Caco-2 (cell line): Measurements from ENCODE around the gene SCUBE3. TPM values are rescaled to one million over a fixed set of nuclear protein-coding genes. Genes with fewer than 3 reads are reported as not detected.

Experiments used
- BruUV-seq: library from RNA; stranded (reverse); fragments of 400-500 nt; replicated peaks from 2 replicates; lab custom pipeline; 2021; lab: Mats Ljungman, UMichigan
- CTCF ChIA-PET: fragments of 300-600 bp; sonication (Branson Sonifier 250); formaldehyde crosslinking; loops from one replicate; lab custom pipeline; 2022; ENCODE audit warnings: antibody characterized with exemption; lab: Charles Lee
- POLR2A ChIA-PET: fragments of 300-600 bp; sonication (Branson Sonifier 250); formaldehyde crosslinking; loops from one replicate; lab custom pipeline; 2022; ENCODE audit warnings: antibody characterized with exemption; lab: Charles Lee
- DNase-seq, 2 experiments: peaks; one replicate each; pipeline versions ENCODE4 v3.0.0 to v3.0.0-alpha.2; 2020 to 2022
- H3K27me3 ChIP-seq: replicated peaks from 2 replicates; pipeline ENCODE4 v1.6.0; 2011; ENCODE audit warnings: low read length; ENCODE audit not compliant: control insufficient read depth, insufficient read depth
- H3K36me3 ChIP-seq: 2 replicates; pipeline ENCODE4 v1.5.1; 2011; ENCODE audit warnings: low read length; ENCODE audit not compliant: control insufficient read depth, insufficient read depth
- H3K4me1 ChIP-seq: fragments of 250-450 bp; sonication (Bioruptor Pico); 2 replicates; pipeline ENCODE4 v1.5.1; 2020; ENCODE audit warnings: mild to moderate bottlenecking
- H3K4me3 ChIP-seq: 2 replicates; pipeline ENCODE4 v1.5.1; 2011; ENCODE audit warnings: low read depth, mild to moderate bottlenecking, control low read depth, low read length
- H3K9me3 ChIP-seq: fragments of 250-450 bp; sonication (Bioruptor Pico); 2 replicates; pipeline ENCODE4 v1.5.1; 2020; ENCODE audit warnings: mild to moderate bottlenecking, moderate library complexity
- H3K27ac Mint-ChIP-seq: one replicate; pipeline ENCODE4 v1.8.0; 2022; ENCODE audit warnings: mixed read lengths; ENCODE audit not compliant: unreplicated experiment
- H3K27me3 Mint-ChIP-seq: one replicate; pipeline ENCODE4 v1.8.0; 2022; ENCODE audit warnings: mixed read lengths; ENCODE audit not compliant: insufficient read depth, unreplicated experiment
- H3K36me3 Mint-ChIP-seq: one replicate; pipeline ENCODE4 v1.8.0; 2022; ENCODE audit warnings: mild to moderate bottlenecking, mixed read lengths; ENCODE audit not compliant: insufficient read depth, unreplicated experiment
- H3K4me1 Mint-ChIP-seq: one replicate; pipeline ENCODE4 v1.8.0; 2022; ENCODE audit warnings: low read depth, mixed read lengths; ENCODE audit not compliant: unreplicated experiment
- H3K4me3 Mint-ChIP-seq: one replicate; pipeline ENCODE4 v1.8.0; 2022; ENCODE audit warnings: mild to moderate bottlenecking, moderate library complexity, mixed read lengths; ENCODE audit not compliant: unreplicated experiment
- H3K9me3 Mint-ChIP-seq: one replicate; pipeline ENCODE4 v1.8.0; 2022; ENCODE audit warnings: mixed read lengths; ENCODE audit not compliant: unreplicated experiment
- CTCF ChIP-seq, 2 experiments: fragments of 200-600 bp in 1 of 2; IDR thresholded peaks; 1 replicate in 1 of 2; 2 replicates in 1 of 2; pipeline versions ENCODE4 v1.5.1 to v1.8.0; 2011 to 2022; ENCODE audit warnings: antibody characterized with exemption in 1 of 2, control low read depth in 1 of 2, inconsistent platforms in 1 of 2, low read depth in 1 of 2, low read length in 1 of 2, mild to moderate bottlenecking in 1 of 2, moderate library complexity in 1 of 2; ENCODE audit not compliant: insufficient read depth in 1 of 2, severe bottlenecking in 1 of 2, unreplicated experiment in 1 of 2
- intact Hi-C: fragments of 100-400 bp; cut with micrococcal nuclease; formaldehyde crosslinking; loops from one replicate; pipeline ENCODE4 v1.10.0; 2022; ENCODE audit not compliant: unreplicated experiment
- total RNA-seq: library from RNA; stranded (reverse); gene quantifications from 2 replicates; pipeline ENCODE4 v1.2.3, GENCODE V29; 2022

The SCUBE3 gene
- total RNA-seq, 1 experiment from 2014 or later = 1.3 TPM

GRCh38 chr6:35184580-35185301, 29.0 kb upstream of the SCUBE3 start:
- Mint-ChIP-seq H3K9me3 (no peaks in the 10 kb centered on the region), H3K27ac (no peak overlapping the region), H3K4me1 (peaks cover 15% of the 10 kb centered on the region), H3K4me3 (no peak overlapping the region), H3K36me3 (no peaks in the 10 kb centered on the region), H3K27me3 (no peaks in the 10 kb centered on the region)
- Histone ChIP-seq H3K4me1 (peaks cover 25% of the 10 kb centered on the region), H3K36me3 (no peaks in the 10 kb centered on the region), H3K27me3 (no peaks in the 10 kb centered on the region), H3K9me3 (no peaks in the 10 kb centered on the region), H3K4me3 (no peak overlapping the region)
- intact Hi-C loops = loop anchor here (5.0 kb wide), 1 partner anchor 37 kb away; no protein-coding TSS in a partner anchor
- no TSS peak for BruUV-seq
- ChIA-PET CTCF (interaction anchor here (1.2 to 2.3 kb wide), 3 partner anchors 13 to 45 kb away, joined by 4 to 10 read pairs (median 4); no protein-coding TSS in a partner anchor), POLR2A (interaction anchor here (0.6 kb wide), 1 partner anchor 217 kb away, joined by 3 read pairs; no protein-coding TSS in a partner anchor)
- no peak for DNase-seq
- TF ChIP-seq CTCF (IDR thresholded peaks at IDR 0.05; ENCODE audit: insufficient read depth in 1 of 2, low read depth in 1 of 2, low read length in 1 of 2, severe bottlenecking in 1 of 2, unreplicated experiment in 1 of 2) = no peak

- Mint-ChIP-seq H3K27ac (no peak overlapping the region), H3K4me3 (no peak overlapping the region), H3K9me3 (no peaks in the 10 kb centered on the region), H3K27me3 (no peaks in the 10 kb centered on the region), H3K36me3 (no peaks in the 10 kb centered on the region), H3K4me1 (peaks cover 15% of the 10 kb centered on the region)
- TF ChIP-seq CTCF (IDR thresholded peaks at IDR 0.05; ENCODE audit: insufficient read depth in 1 of 2, low read depth in 1 of 2, low read length in 1 of 2, severe bottlenecking in 1 of 2, unreplicated experiment in 1 of 2) = no peak
- DNase-seq = peak; percentile 57 to 60
- H3K4me3 ChIP-seq = no peak overlapping the region
- H3K4me1 ChIP-seq = peaks cover 25% of the 10 kb centered on the region
- no TSS peak for BruUV-seq
- CTCF ChIA-PET = interaction anchor here (0.5 to 2.3 kb wide), 5 partner anchors 12 to 264 kb away, joined by 3 to 10 read pairs (median 4); no protein-coding TSS in a partner anchor
- H3K27me3 ChIP-seq = no peaks in the 10 kb centered on the region
- no peaks in the 10 kb centered on the region for H3K9me3 ChIP-seq
- intact Hi-C loops = loop anchor here (5.0 kb wide), 1 partner anchor 38 kb away; no protein-coding TSS in a partner anchor
- H3K36me3 ChIP-seq = no peaks in the 10 kb centered on the region
- POLR2A ChIA-PET = interaction anchor here (0.5 to 0.6 kb wide), 2 partner anchors 74 to 218 kb away, joined by 3 read pairs; no protein-coding TSS in a partner anchor
Observed at GRCh38 chr6:35185302-35185681, 28.5 kb upstream of the SCUBE3 start.

GRCh38 chr6:35185971-35186370, 27.8 kb upstream of the SCUBE3 start:
- no TSS peak for BruUV-seq
- ChIA-PET POLR2A (no interaction called here), CTCF (interaction anchor here (1.2 to 1.9 kb wide), 3 partner anchors 12 to 55 kb away, joined by 4 read pairs; no protein-coding TSS in a partner anchor)
- no peaks in the 10 kb centered on the region for H3K36me3 Mint-ChIP-seq
- Histone ChIP-seq H3K27me3 (no peaks in the 10 kb centered on the region), H3K4me1 (peaks cover 25% of the 10 kb centered on the region), H3K4me3 (no peak overlapping the region), H3K9me3 (no peaks in the 10 kb centered on the region), H3K36me3 (no peaks in the 10 kb centered on the region)
- no peaks in the 10 kb centered on the region for H3K9me3 Mint-ChIP-seq
- no peaks in the 10 kb centered on the region for H3K27me3 Mint-ChIP-seq
- no peak overlapping the region for H3K4me3 Mint-ChIP-seq
- DNase-seq = no peak
- H3K4me1 Mint-ChIP-seq = peaks cover 15% of the 10 kb centered on the region
- TF ChIP-seq CTCF (IDR thresholded peaks at IDR 0.05; ENCODE audit: insufficient read depth in 1 of 2, low read depth in 1 of 2, low read length in 1 of 2, severe bottlenecking in 1 of 2, unreplicated experiment in 1 of 2) = no peak
- intact Hi-C loops = loop anchor here (5.0 kb wide), 1 partner anchor 39 kb away; no protein-coding TSS in a partner anchor
- H3K27ac Mint-ChIP-seq = no peak overlapping the region
